ENCODE data around the gene ESPL1.

ESPL1 gene

DNA sequence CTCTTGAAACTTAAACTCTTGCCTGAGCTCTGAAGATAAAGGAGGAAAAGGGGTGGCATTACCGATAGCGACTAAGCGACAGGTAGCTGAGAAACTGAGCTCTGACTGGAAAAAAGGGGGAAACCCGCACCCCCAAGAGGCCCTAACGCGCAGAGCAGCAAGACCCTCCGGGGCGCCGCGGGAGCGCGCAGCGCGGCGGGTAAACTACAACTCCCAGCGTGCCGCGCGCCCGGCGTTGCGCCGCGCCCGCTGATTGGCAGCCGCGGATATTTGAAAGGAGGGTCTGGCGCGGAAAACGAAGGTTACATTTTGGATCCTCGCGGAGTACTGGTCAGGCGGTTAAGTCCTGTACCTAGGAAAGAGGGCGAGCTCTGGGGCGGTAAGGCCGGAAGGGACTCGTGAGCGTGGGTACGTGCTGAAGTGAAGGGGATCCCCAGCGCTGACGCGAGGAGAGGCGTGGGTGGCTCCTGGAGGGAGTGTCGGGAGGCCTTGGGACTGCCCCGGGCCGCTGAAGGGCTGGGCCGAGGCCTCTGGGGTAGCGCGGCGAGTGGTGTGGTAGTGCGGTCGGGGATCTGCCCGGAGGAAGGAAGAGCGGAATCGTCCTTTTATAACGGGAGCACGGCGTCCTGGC, at the start of gene ESPL1:
ESPL1 (plus strand) TSS at position 301 of the 631 bp plus-strand sequence. CDS start 468 bp downstream, outside the sequence.
- peaks cover 3% of the 10 kb centered on the region for H3K27me3 Mint-ChIP-seq (ENCODE audit: low read depth)
- no peaks in the 10 kb centered on the region for H3K9me3 Mint-ChIP-seq
- peaks cover 33% of the 10 kb centered on the region for H3K4me1 Mint-ChIP-seq
- TF ChIP-seq, protein P1, sequence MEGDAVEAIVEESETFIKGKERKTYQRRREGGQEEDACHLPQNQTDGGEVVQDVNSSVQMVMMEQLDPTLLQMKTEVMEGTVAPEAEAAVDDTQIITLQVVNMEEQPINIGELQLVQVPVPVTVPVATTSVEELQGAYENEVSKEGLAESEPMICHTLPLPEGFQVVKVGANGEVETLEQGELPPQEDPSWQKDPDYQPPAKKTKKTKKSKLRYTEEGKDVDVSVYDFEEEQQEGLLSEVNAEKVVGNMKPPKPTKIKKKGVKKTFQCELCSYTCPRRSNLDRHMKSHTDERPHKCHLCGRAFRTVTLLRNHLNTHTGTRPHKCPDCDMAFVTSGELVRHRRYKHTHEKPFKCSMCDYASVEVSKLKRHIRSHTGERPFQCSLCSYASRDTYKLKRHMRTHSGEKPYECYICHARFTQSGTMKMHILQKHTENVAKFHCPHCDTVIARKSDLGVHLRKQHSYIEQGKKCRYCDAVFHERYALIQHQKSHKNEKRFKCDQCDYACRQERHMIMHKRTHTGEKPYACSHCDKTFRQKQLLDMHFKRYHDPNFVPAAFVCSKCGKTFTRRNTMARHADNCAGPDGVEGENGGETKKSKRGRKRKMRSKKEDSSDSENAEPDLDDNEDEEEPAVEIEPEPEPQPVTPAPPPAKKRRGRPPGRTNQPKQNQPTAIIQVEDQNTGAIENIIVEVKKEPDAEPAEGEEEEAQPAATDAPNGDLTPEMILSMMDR (IDR thresholded peaks at IDR 0.05; ENCODE audit: unreplicated experiment in 3 of 3): peak; percentile 47 to 52 (median 48)
- peaks cover 10% of the 10 kb centered on the region for H3K36me3 Mint-ChIP-seq (ENCODE audit: low read depth)
- H3K4me3 Mint-ChIP-seq: peak within 1 kb of the TSS; percentile 98 to 99 (median 99)
- peak within 1 kb of the TSS; percentile 44 to 85 (median 49) for H3K27ac Mint-ChIP-seq

DNA sequence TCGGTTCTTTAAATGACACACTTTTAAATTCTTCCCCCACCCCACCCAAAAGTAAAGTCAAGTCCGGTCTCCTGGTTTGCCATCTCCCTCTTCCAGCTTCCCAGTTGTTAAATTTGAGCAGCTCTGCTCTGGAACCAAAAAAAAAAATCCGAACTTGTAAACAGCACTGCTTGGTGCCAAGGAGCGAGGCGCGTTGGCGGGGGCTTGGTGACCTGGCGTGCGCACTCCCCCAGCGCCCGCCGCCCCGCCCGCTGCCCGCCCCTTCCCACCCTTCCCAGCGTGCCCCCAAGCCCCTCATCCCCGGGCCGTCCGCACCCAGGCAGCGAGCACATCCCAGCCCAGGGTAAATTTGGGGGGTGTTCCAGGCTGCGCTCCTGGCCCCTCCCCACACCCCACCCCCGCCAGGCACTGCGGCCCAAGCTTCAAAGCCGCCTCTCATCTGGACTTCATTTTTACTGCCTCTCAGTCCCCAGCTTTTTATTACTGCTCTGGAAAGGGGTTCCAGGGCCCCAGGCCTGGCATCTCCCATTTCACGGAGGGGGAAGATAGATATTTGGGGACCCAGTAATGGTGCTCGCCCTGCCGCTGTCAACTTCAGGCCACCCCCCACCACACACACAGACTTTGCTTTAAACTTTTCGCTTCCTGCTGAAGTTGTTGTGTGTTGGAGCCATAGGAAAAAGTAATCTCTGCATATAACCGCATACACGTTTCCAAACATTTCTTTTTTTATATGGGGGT, 49.4 kb upstream of the ESPL1 start:
- Mint-ChIP-seq H3K4me3 (peak overlapping the region; percentile 91 to 97 (median 93)), H3K4me1 (peaks cover 55% of the 10 kb centered on the region), H3K36me3 (ENCODE audit: low read depth) (peaks cover 10% of the 10 kb centered on the region), H3K27ac (peak overlapping the region; percentile 87 to 92 (median 88)), H3K27me3 (ENCODE audit: low read depth) (peaks cover 9% of the 10 kb centered on the region), H3K9me3 (no peaks in the 10 kb centered on the region)
- TF ChIP-seq, protein P1 (IDR thresholded peaks at IDR 0.05; ENCODE audit: unreplicated experiment in 3 of 3): no peak

- Mint-ChIP-seq H3K27ac (peak overlapping the region; percentile 87 to 89 (median 88)), H3K4me1 (peaks cover 62% of the 10 kb centered on the region), H3K9me3 (no peaks in the 10 kb centered on the region), H3K36me3 (ENCODE audit: low read depth) (peaks cover 8% of the 10 kb centered on the region), H3K27me3 (ENCODE audit: low read depth) (peaks cover 9% of the 10 kb centered on the region), H3K4me3 (peak overlapping the region; percentile 91 to 97 (median 93))
- TF ChIP-seq, protein P1 (IDR thresholded peaks at IDR 0.05; ENCODE audit: unreplicated experiment in 3 of 3): no peak
These were observed 48.7 kb upstream of the ESPL1 start for GRCh38 chr12:53219292-53219955.

- Mint-ChIP-seq H3K9me3 (no peaks in the 10 kb centered on the region), H3K36me3 (ENCODE audit: low read depth) (peaks cover 4% of the 10 kb centered on the region), H3K4me3 (peak overlapping the region; percentile 91 to 97 (median 93)), H3K27ac (peak overlapping the region; percentile 87 to 96 (median 94)), H3K27me3 (ENCODE audit: low read depth) (peaks cover 12% of the 10 kb centered on the region), H3K4me1 (peaks cover 69% of the 10 kb centered on the region)
- TF ChIP-seq, protein P1 (IDR thresholded peaks at IDR 0.05; ENCODE audit: unreplicated experiment in 3 of 3): no peak
These were observed 48.0 kb upstream of the ESPL1 start for GRCh38 chr12:53219956-53220693.

DNA sequence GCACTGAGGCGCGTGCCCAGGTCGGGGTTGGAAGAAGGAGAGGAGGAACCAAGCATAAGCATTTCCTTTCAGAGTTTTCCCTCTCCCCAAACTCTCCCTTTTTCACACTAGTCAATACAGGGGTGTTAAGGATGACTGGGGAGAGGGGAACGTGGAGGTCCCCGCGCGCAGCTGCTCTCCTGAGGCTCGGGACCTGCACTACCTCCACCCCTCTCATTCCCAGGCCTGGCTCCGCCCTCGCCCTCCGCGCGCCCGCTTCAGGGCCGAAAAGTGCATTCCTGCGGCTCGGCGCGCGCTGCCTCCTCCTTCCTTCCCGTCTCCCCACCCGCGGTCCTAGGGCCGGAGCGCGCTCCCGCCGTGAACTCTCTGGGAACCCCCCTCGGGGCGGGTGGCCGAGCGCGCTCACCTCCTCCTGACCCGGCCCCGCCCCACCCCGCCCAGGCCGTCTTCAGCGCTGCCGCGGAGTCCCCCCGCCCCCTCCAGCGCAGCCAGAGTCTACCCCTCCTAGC, 47.4 kb upstream of the ESPL1 start:
- H3K36me3 Mint-ChIP-seq (ENCODE audit: low read depth): no peaks in the 10 kb centered on the region
- peak overlapping the region; percentile 87 to 96 (median 94) for H3K27ac Mint-ChIP-seq
- peak overlapping the region; percentile 84 to 91 (median 89) for H3K4me3 Mint-ChIP-seq
- H3K9me3 Mint-ChIP-seq: no peaks in the 10 kb centered on the region
- peaks cover 75% of the 10 kb centered on the region for H3K4me1 Mint-ChIP-seq
- TF ChIP-seq, protein P1 (IDR thresholded peaks at IDR 0.05; ENCODE audit: unreplicated experiment in 3 of 3): no peak
- H3K27me3 Mint-ChIP-seq (ENCODE audit: low read depth): peaks cover 13% of the 10 kb centered on the region
